Amygdala (tissue), 56 donors: ENCODE results near the gene CCT7.

Source experiments
- DNase-seq, 56 donors: peaks; one replicate each; lab custom pipeline; 2025; lab: John Stamatoyannopoulos, UW

The CCT7 gene

DNA sequence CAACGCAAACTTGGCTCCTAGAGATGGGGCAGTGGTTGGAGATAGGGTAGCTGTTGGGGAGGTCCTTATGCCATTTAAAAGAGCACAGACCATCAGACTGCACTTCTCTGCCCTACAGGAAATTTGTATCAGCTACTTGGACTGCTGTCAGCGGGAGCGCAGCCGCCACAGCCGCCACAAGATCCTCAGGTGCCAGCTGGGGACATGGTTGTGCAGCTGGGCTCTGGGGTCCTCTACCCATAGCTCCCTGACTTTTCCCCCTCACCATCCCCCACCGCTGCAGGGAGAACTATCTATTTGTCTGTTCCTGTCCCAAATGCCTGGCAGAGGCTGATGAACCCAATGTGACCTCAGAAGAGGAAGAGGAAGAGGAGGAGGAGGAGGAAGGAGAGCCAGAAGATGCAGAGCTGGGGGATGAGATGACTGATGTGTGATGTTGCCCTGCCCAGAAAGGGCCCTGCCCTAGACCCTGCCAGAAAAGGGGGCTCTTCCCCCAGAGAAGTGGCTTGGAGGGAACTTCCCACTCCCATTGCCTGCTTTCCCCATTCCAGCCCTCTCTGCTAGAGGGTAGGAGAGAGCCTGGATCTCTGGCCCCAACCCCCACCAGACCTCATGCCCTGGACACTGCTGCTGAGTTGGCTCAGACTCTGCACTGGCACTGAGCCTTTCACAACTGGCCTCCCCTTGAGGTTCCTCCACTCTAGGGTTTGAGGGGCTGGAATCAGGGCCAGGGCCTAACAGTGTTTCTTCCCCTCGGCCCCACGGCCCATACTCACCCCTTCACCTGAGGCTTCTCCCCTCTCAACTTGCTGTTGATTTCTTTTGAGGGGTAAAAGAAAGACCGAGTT lies 8.4 kb upstream of the CCT7 start:
- no peak for DNase-seq

DNA sequence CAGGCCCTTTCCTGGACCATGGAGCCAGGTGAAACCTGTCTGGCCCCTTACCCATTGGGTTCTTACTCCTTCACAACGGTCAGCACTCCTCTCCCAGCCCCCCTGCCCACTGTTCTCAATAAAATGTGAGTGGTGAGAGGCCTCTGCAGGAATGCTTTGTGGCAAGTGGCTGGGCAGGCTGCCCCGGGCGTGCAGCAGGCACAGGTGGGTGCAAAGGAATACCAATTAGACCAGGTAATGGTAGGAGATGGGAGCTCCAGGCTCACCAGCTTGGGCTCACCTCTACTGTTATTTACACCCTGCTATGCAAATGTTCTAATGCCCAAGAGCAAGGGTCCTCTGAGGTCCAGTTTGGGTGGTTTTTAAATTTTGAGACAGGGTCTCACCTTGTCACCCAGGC lies 7.0 kb upstream of the CCT7 start:
- no peak for DNase-seq

DNA sequence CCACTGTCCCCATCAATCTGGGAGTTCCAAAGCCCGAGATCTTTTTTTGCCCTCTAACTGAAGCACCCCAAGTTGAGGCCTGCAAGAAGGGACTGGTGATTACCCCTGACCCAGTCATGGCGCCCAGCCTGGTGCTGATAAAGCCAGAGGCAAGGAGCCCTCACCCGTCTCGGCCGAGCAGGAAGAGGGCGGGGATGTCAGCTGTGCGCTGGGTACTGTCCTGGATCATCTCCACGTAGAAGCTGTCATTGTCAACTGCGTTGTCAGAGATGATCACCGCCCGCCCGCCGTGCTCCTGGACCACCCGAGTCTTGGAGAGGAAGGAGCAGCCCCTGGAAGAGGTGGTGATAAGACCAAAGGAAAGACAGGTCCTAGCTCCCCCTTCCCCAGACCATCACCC lies 5.5 kb upstream of the CCT7 start:
- DNase-seq = no peak

DNA sequence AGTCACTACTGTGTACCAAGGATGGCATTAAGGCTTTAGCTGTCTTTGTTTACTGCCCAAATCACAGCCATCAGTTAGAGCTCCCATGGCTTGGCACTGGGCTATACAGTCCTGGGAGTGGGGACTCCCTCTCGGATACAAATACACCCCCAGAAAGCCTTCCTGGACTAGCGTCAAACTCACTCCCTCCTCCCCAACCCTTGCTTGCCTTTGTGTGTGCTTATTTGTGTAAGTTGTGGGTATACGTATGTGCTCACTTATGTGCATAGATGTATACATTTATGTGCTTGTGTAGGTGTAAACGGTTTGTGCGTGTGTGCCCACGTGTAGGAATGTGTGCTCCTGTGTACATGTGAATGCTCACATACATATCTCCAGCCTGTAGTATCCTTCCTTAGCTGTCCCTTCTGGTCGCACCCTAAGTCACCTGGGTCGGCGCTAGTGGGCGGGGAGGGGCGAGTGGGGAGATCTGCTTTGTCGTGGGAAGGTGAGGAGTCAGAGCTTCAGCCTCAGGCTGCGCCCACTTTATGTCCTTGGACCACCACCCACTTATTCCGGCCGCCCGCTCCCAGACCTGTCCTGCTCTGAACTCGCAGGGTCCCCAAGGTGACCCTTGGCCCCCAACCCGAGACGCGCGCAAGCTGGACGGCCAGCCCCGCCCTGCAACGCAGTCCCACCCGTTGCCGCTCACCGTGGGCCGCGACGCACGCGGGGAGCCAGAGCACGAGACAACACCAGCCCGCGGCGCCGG lies 1.5 kb upstream of the CCT7 start:
- DNase-seq = peak in 9 of 56 donors; percentile 45 to 80 (median 58)

DNA sequence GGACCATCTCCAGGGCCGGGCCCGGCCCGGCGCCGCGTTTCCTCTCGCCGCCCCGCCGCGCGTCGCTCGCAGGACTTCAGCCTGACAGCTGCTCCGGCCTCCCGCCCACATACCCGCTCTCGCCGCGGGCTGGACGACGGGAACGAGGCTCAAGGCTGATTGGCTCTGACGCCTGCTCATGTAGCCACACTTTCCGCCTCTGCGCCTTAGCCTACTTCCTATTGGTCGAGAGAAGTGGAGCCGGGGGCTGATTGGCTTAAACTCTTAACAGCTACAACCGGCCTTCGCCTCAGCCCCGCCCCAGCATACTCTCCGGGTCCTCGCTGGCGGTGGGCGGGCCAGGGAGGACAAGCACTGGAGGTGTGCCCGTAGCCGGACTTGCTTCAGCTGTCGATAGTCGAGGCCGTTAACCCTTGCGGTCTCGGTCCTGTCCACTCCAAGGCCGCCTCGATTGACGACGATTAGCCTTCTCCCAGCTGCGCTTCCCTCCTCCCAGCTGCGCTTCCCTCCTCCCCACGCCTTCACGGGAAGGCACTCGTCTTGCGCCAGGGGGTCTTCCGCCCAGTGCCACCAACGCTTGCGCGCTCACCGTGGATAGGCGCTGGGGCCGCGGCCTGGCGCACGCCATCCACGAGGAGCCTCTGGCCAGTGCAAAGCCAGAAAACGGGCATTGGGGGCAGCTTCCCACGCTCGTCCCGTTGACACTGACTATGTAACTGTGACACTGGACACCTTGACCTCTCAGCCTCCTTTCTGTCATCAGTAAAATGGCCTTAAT lies 765 bp upstream of the CCT7 start, which contains the start of gene PRADC1:
Gene PRADC1 (minus strand): TSS at position 86 of the 778 bp plus-strand sequence. CDS start 79 bp downstream, at position 7.
- peak; percentile 86 to 100 (median 98) for DNase-seq

DNA sequence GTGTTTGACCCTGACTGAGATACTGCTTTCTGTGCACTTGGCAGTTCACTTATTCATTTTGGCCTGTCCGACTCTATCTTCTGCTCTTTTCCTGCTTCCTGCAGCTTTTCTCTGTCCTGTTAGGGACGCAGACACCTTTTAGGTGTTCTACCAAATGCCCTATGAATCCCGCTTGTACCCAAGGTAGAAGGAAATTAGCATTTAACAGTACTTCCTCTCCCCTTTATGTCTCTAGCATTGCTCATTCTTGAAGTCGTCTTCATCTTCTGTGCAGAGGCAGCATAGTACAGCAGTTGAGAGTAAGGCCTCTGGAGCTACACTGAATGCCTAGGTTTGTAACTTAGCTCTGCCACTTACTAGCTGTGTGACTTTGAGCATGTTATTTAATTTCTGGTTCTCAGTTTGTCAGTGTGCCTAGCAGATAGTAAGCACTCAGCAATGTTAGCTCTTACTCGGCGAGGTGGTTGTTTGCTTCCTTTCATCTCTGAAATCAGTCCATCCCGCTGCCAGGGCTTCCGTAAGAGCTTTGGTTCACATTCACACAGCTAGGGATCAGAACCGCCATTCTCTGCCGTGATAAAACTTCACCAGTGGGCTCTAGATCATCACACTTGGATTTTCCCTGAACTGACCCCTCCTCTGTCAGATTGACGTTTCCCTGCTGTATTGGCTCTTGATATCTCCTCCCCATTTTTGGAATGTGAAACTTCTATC lies 1.4 kb downstream of the CCT7 start:
- no peak for DNase-seq

DNA sequence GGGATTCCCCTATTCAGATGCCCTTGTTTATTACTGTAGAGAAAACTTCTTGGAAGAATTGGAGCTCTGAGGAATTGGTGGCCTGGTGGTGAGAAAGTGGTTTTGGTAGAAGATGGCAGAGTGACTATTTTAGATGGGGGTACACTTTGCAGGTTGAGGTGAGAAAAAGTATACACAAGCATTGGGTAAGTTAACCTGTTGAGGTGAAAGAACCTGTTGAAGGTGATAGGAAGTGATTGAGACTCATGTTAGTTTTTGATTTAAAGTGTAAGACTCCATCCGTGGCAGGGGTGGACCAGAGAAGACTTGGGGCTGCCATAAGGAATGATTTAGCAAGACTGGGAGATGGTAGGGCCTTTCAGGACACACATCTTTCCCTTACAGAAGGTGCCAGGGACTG lies 3.1 kb downstream of the CCT7 start:
- no peak for DNase-seq

DNA sequence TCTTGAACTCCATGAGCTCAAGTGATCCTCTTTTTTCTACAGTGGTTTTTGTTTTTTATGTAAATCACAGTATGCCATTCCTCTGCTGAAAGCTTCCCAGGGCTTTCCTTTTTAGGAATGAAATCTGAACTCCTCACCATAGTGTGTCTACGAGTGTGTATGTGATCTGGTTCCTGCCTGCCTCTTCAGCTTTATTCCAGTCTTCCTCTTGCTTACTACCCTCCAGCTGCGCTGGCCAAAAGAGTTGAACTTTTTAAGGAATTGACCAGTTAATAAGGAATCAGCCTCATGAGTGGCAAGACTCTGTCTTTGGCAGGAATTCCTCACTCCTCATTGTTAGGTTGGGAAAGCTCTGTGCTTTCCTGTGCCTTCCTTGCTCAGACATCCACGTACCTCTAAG lies 4.0 kb downstream of the CCT7 start:
- no peak for DNase-seq

DNA sequence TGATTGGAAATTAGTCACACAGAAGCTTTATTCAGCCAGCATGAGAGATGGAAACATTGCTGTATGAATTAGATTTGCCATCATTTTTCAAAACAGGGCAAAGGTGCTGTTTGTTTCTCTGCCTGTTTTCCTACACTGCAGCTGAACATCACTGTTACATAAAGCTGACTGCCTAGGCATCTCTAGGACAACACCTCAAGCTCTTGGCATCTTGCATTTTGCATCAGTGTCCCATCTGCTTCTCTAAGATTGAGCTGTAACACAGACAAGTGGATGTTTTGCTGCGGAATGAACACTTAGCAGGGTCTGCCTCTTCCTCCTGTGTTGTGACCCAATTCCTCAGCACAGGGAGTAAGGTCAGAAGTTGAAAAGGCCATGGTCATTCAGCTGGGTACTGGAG lies 4.9 kb downstream of the CCT7 start:
- DNase-seq = peak in 1 of 56 donors; percentile 9

DNA sequence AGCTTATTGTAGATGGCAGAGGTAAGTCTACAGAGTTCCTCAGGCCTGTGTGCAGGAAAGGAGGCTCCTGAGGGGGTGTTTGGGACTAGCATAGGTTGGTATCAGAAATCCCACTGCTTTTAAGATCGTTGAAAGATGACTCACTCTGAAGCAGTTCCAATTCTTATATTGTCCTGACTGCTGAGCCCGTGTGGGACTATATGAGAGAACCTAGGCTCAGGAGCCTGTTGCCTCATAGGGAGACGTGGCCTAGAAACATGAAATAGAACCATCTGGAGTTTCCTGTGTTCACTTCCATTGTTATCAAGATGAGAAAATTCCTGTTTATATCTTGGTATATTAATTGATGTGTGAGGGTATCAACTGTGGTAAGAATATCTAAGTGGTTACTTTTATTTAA lies 5.7 kb downstream of the CCT7 start:
- no peak for DNase-seq

DNA sequence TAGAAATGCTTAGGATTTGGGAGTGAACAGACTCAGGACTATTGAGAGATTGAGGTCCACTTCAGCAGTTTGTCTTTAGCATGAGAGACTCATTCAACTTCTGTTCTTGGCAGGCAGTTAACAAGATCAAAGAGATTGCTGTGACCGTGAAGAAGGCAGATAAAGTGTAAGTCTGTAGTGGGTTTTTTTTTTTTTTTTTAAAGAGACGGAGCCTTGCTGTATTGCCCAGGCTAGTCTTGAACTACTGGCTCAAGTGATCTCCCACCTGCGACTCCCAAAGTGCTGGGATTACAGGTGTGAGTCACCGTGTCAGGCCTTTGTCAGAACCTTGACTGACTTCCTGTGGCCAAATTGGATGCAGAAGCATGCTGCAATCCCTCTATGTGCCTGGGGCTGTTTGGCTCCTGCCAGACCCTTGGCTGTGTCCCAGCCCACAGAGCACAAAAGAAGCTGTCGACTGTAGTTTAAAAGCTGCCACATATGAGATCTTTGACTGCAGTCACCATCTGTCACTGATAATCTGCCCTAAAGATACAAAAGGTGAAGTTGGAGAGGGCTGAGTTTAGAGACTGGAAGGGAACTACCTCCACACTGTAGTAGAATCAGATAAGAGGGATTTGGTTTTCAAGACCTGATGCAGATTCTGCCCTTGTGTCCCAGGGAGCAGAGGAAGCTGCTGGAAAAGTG lies 9.9 kb downstream of the CCT7 start:
- no peak for DNase-seq

DNA sequence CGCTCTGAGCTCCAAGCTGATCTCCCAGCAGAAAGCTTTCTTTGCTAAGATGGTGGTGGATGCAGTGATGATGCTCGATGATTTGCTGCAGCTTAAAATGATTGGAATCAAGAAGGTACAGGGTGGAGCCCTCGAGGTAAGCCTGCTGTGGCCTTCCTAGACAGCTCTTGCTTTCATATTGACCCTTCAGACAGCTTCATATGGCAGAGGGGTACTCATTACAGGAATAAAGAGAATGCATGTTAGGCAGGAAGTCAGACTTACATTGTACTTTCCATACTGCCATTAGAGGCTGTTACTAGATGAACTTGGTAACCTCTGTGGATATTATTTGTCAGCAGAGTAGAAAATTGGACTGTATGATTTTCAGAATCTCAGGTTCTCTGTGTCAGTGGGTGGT lies 10.5 kb downstream of the CCT7 start:
- DNase-seq = no peak

DNA sequence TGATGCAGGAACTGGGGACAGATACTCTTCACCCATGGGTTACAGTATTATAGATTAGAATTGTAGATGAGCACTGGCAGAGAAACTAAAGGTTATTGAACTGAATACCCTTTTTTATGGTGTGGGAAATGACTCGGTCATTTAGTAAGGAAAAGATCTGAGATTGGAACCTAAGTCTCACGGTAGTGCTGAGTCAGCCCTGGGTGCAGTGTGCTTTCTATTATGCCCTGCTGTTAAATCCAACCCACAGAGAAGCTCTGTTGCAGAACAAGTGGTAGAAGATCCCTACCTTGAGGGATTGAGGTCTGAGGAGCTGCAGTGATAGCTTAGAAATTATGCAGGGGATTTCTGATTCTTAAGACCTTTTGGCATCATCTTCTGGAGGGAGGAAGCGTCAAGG lies 12.7 kb downstream of the CCT7 start:
- DNase-seq = no peak

DNA sequence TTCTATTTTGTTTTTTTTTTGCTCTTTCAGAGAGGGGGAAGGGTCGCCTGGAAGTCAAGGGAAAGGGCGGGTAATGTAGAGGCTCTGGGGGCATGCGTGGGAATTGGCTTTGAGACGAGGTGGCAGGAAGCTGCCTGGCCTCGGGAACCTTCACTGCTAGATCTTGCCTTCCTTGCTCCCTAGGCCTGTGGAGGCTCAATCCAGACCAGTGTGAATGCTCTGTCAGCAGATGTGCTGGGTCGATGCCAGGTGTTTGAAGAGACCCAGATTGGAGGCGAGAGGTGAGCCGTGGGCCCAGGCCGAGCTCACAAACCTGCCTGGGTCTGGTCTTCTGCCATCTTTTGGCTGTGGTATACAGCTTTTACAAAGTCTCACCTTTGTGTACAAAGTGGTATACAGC lies 15.5 kb downstream of the CCT7 start:
- no peak for DNase-seq

DNA sequence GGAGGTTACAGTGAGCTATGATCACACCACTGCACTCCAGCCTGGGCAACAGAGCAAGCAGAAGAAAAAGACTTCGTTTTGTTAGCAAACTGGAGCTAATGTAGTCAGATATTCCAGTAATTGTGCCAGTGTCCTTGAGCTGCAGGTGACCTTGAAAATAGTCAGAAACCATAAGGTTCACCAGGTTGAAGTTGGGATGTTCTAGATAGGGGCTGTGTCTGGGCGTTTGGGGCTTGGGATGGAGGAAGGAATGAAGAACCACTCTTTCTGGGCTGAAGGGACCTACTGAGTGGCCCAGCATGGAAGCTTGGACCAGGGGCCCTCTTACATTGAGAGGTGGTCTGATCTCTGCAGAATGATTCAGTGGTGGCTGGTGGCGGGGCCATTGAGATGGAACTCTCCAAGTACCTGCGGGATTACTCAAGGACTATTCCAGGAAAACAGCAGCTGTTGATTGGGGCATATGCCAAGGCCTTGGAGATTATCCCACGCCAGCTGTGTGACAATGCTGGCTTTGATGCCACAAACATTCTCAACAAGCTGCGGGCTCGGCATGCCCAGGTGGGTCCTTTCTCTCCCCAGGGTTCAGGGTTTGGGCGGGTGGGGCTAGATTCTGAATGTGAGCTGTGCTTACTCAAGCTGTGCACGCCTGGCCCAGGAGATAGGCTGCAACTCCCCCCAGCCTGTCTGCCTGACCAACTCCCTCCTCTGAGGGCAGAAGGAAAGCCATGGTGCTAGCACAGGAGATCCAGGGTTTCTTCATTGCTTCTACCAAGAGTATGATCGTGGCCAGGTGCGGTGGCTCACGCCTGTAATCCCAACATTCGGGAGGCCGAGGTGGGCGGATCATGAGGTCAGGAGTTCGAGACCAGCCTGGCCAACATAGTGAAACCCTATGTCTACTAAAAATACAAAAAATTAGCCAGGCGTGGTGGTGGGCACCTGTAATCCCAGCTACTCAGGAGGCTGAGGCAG lies 17.1 kb downstream of the CCT7 start:
- no peak for DNase-seq

DNA sequence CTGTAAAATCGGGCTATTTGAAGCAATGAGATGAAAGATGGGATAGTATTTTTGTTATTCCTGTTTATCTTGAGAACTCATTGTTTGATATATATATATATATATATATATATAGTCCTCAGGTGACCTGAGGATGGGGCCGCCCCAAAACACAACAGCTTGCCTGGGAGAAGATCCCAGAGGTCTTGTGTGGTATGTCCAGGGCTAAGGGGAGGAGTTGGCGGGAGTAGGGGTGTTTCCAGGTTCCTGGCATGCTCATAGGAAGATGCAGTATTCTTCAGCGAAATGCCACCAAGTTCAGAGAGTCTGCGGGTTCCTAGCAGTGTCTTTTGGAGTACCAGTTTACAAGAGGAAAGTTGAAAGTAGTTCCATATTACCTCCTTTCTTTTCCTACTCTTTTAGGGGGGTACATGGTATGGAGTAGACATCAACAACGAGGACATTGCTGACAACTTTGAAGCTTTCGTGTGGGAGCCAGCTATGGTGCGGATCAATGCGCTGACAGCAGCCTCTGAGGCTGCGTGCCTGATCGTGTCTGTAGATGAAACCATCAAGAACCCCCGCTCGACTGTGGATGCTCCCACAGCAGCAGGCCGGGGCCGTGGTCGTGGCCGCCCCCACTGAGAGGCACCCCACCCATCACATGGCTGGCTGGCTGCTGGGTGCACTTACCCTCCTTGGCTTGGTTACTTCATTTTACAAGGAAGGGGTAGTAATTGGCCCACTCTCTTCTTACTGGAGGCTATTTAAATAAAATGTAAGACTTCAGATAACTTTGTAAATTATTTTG lies 18.3 kb downstream of the CCT7 start:
- no peak for DNase-seq

DNA sequence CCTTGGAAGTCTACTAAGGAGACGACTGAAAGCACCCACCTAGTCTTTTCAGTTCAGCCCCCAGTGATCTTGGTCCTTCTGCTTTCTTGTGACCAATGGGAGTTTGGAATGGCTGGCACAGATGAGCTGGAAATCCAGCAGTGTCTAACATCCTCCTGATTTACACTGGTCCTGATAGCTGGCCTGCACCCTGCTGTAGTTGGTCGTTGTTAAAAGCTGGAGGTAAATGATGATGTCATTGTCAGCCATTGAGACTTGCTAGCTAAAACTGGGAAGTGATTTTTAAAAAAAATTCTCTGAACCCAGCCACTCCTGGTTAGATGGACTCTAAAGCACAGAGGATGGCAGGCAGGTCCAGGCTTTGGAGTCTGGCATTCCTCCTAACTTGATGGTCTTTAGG lies 19.3 kb downstream of the CCT7 start:
- DNase-seq = no peak

DNA sequence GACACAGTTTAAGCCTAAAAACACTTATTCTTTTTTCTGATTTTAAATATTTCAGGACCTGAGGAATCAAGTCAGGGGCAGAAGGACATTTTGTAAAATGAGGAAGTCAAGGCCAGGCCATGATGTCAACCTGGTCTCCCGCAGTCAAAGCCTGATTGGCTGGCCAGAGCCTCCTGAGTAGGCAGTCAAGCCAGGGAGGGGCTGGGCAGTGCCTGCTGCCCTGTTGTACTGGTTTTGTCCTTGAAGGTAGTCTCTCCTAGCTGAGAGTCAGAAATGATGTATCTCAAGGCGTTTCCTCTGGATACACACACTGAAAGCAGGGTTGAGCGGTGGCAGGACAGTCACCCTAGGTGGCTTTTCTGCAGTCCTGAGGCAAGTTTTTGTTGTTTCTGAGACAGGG lies 19.8 kb downstream of the CCT7 start:
- no peak for DNase-seq
